ACC112 (cell line): Measurements from ENCODE around the gene MSI2.

Experiments used
- H2AFZ ChIP-seq: fragments of 200-600 bp; sonication (generic); one replicate; pipeline ENCODE4 v1.6.0; 2017; ENCODE audit warnings: antibody characterized with exemption, low read length; ENCODE audit not compliant: unreplicated experiment
- H3K27ac ChIP-seq: fragments of 200-600 bp; sonication (generic); 2 replicates; pipeline ENCODE4 v1.5.1; 2014; ENCODE audit warnings: low read depth, mild to moderate bottlenecking, antibody characterized with exemption, low read length, moderate library complexity
- H3K27me3 ChIP-seq: fragments of 200-600 bp; sonication (generic); 2 replicates; pipeline ENCODE4 v1.6.1; 2014; ENCODE audit warnings: mild to moderate bottlenecking, antibody characterized with exemption, low read length, moderate library complexity, mixed read lengths; ENCODE audit not compliant: insufficient read depth
- H3K36me3 ChIP-seq: fragments of 200-600 bp; sonication (generic); 2 replicates; pipeline ENCODE4 v1.6.1; 2016; ENCODE audit warnings: mild to moderate bottlenecking, antibody characterized with exemption, low read length, moderate library complexity, mixed read lengths; ENCODE audit not compliant: insufficient read depth
- H3K4me1 ChIP-seq: fragments of 200-600 bp; sonication (generic); one replicate; pipeline ENCODE4 v1.6.1; 2016; ENCODE audit warnings: low read length, mixed read lengths; ENCODE audit not compliant: insufficient read depth, unreplicated experiment, control insufficient read depth
- H3K4me3 ChIP-seq: fragments of 200-600 bp; sonication (generic); 2 replicates; pipeline ENCODE4 v1.5.1; 2014; ENCODE audit warnings: mild to moderate bottlenecking, low read depth, low read length
- H3K79me2 ChIP-seq: fragments of 200-600 bp; sonication (generic); one replicate; pipeline ENCODE4 v1.6.0; 2016; ENCODE audit warnings: low read length; ENCODE audit not compliant: control insufficient read depth, unreplicated experiment, insufficient read depth

The MSI2 gene

GRCh38 chr17:57501016-57501415, 244.7 kb downstream of the MSI2 start:
- no peaks in the 10 kb centered on the region for H3K4me1 ChIP-seq
- no peak overlapping the region for H3K27ac ChIP-seq

GRCh38 chr17:57502022-57502421, 245.7 kb downstream of the MSI2 start:
- Histone ChIP-seq H3K36me3 (no peaks in the 10 kb centered on the region), H3K4me1 (no peaks in the 10 kb centered on the region), H3K27ac (no peak overlapping the region), H3K27me3 (no peaks in the 10 kb centered on the region), H3K79me2 (no peaks in the 10 kb centered on the region), H2AFZ (no peak overlapping the region), H3K4me3 (no peak overlapping the region)

More at GRCh38 chr17:57501016-57501415, 244.7 kb downstream of the MSI2 start:
- H3K27me3 ChIP-seq, result no peaks in the 10 kb centered on the region
- H3K4me3 ChIP-seq, result no peak overlapping the region
- no peak overlapping the region for H2AFZ ChIP-seq
- no peaks in the 10 kb centered on the region for H3K79me2 ChIP-seq
- H3K36me3 ChIP-seq, result no peaks in the 10 kb centered on the region

GRCh38 chr17:57502811-57503241, 246.5 kb downstream of the MSI2 start:
- Histone ChIP-seq H3K36me3 (no peaks in the 10 kb centered on the region), H3K27ac (no peak overlapping the region), H3K4me3 (no peak overlapping the region), H3K79me2 (no peaks in the 10 kb centered on the region), H3K27me3 (no peaks in the 10 kb centered on the region), H2AFZ (no peak overlapping the region), H3K4me1 (no peaks in the 10 kb centered on the region)

GRCh38 chr17:57504208-57504607, 247.9 kb downstream of the MSI2 start:
- Histone ChIP-seq H3K79me2 (no peaks in the 10 kb centered on the region), H2AFZ (no peak overlapping the region), H3K36me3 (no peaks in the 10 kb centered on the region), H3K27ac (no peak overlapping the region), H3K4me1 (no peaks in the 10 kb centered on the region), H3K27me3 (no peaks in the 10 kb centered on the region), H3K4me3 (no peak overlapping the region)

- Histone ChIP-seq H3K27me3 (no peaks in the 10 kb centered on the region), H3K4me3 (no peak overlapping the region), H3K79me2 (no peaks in the 10 kb centered on the region), H3K27ac (no peak overlapping the region), H3K4me1 (no peaks in the 10 kb centered on the region), H2AFZ (no peak overlapping the region), H3K36me3 (no peaks in the 10 kb centered on the region)
These were observed 249.8 kb downstream of the MSI2 start for GRCh38 chr17:57505841-57506773.

- H2AFZ ChIP-seq, result no peak overlapping the region
- H3K4me1 ChIP-seq, result no peaks in the 10 kb centered on the region
- no peaks in the 10 kb centered on the region for H3K27me3 ChIP-seq
- no peaks in the 10 kb centered on the region for H3K79me2 ChIP-seq
- H3K4me3 ChIP-seq, result no peak overlapping the region
- no peaks in the 10 kb centered on the region for H3K36me3 ChIP-seq
- no peak overlapping the region for H3K27ac ChIP-seq
These were observed 250.4 kb downstream of the MSI2 start for GRCh38 chr17:57506774-57507127.

- Histone ChIP-seq H3K27ac (no peak overlapping the region), H3K4me1 (no peaks in the 10 kb centered on the region), H3K27me3 (no peaks in the 10 kb centered on the region), H3K79me2 (no peaks in the 10 kb centered on the region), H3K36me3 (no peaks in the 10 kb centered on the region), H2AFZ (no peak overlapping the region), H3K4me3 (no peak overlapping the region)
These were observed 251.5 kb downstream of the MSI2 start for GRCh38 chr17:57507828-57508227.

GRCh38 chr17:57508671-57509070, 252.3 kb downstream of the MSI2 start:
- Histone ChIP-seq H2AFZ (no peak overlapping the region), H3K36me3 (no peaks in the 10 kb centered on the region), H3K4me3 (no peak overlapping the region), H3K27me3 (no peaks in the 10 kb centered on the region), H3K79me2 (no peaks in the 10 kb centered on the region), H3K27ac (no peak overlapping the region), H3K4me1 (no peaks in the 10 kb centered on the region)

GRCh38 chr17:57511475-57512123, 255.3 kb downstream of the MSI2 start:
- H2AFZ ChIP-seq, result no peak overlapping the region
- no peaks in the 10 kb centered on the region for H3K36me3 ChIP-seq
- H3K4me3 ChIP-seq, result no peak overlapping the region
- H3K4me1 ChIP-seq, result no peaks in the 10 kb centered on the region
- no peaks in the 10 kb centered on the region for H3K79me2 ChIP-seq
- no peak overlapping the region for H3K27ac ChIP-seq
- H3K27me3 ChIP-seq, result no peaks in the 10 kb centered on the region

- Histone ChIP-seq H3K27ac (no peak overlapping the region), H2AFZ (no peak overlapping the region), H3K4me1 (no peaks in the 10 kb centered on the region), H3K36me3 (no peaks in the 10 kb centered on the region), H3K27me3 (no peaks in the 10 kb centered on the region), H3K4me3 (no peak overlapping the region), H3K79me2 (no peaks in the 10 kb centered on the region)
These were observed 255.9 kb downstream of the MSI2 start for GRCh38 chr17:57512258-57512657.

- no peak overlapping the region for H3K27ac ChIP-seq
- no peak overlapping the region for H2AFZ ChIP-seq
- no peaks in the 10 kb centered on the region for H3K27me3 ChIP-seq
- no peaks in the 10 kb centered on the region for H3K4me1 ChIP-seq
- H3K4me3 ChIP-seq, result no peak overlapping the region
- no peaks in the 10 kb centered on the region for H3K36me3 ChIP-seq
- H3K79me2 ChIP-seq, result no peaks in the 10 kb centered on the region
These were observed 256.4 kb downstream of the MSI2 start for GRCh38 chr17:57512691-57513090.
